GM18508 (cell line): Measurements from ENCODE around the gene CEP68.
"Not testable (repeated sequence)": the region's sequence is repeated elsewhere in the genome, so short reads cannot be mapped to it uniquely, and the experiment has no call there.

ENCODE experiments used
- ATAC-seq: cut with Tn5 transposase; IDR thresholded peaks from one replicate; pipeline ENCODE4 v1.9.1; 2021; ENCODE audit warnings: moderate number of reproducible peaks; ENCODE audit not compliant: insufficient read depth, unreplicated experiment

The CEP68 gene, protein sequence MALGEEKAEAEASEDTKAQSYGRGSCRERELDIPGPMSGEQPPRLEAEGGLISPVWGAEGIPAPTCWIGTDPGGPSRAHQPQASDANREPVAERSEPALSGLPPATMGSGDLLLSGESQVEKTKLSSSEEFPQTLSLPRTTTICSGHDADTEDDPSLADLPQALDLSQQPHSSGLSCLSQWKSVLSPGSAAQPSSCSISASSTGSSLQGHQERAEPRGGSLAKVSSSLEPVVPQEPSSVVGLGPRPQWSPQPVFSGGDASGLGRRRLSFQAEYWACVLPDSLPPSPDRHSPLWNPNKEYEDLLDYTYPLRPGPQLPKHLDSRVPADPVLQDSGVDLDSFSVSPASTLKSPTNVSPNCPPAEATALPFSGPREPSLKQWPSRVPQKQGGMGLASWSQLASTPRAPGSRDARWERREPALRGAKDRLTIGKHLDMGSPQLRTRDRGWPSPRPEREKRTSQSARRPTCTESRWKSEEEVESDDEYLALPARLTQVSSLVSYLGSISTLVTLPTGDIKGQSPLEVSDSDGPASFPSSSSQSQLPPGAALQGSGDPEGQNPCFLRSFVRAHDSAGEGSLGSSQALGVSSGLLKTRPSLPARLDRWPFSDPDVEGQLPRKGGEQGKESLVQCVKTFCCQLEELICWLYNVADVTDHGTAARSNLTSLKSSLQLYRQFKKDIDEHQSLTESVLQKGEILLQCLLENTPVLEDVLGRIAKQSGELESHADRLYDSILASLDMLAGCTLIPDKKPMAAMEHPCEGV

DNA sequence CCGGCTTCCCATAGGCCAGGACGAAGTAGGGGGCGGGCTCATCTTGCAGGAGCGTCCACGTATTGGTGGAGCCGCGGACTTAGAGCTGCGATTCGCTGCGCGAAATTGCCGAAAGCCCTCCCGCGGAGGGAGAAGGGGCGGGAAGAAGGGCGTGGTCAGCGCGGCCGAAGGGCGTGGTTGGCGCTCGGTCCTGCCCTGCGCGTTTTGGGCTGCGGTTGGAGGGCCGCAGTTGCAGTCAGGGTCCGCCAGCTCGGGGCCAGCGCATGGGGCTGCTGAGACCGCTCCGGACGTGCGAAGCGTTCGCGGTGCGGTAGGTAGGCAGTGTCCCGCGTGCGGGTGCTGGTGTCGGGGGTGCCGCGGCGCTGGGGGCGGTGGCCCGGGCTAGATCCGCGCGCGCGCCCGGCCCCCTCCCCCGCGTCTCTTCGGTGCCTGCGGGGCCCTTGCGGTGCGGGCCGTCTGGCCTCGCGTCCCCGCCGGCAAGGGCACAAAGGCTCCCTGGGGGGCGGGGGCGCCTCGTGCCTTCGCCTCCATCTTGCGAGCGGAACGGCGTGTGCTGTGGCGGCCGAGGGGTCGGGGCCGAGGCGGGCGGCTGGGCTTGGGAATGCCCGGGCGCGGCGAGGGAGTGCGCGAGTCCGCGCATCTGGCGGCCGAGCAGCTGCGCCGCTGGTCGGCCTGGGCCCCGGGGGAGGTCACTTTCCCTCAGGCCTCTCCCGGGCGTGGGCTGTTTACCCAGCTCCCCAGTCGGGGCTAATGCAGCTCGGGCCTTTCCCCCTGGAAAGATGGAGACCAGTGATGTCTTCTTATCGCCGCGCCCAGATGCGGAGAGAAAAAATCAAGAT is at the start of gene CEP68:
CEP68 (plus strand) TSS at position 202 of the 839 bp plus-strand sequence. CDS start 13,029 bp downstream, outside the sequence.
- peak; percentile 57 for ATAC-seq

DNA sequence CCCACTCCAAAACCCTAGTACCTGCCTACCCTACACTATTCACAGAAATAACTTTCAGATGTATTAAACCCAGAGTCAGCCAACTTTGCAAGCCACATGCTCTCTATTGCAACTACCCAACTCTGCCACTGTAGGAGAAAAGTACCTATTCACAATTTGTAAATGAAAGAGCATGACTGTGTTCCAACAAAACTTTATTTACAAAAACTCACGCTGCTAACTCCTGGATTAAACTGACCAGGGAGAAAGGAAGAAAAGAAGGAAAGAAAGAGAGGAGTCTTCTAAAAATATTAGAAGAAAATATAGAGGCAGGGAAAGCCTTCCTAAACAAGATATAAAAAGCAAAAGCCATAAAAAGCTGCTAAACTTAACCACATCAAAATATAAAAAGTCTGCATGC is 42.4 kb upstream of the CEP68 start:
- ATAC-seq = no peak

DNA sequence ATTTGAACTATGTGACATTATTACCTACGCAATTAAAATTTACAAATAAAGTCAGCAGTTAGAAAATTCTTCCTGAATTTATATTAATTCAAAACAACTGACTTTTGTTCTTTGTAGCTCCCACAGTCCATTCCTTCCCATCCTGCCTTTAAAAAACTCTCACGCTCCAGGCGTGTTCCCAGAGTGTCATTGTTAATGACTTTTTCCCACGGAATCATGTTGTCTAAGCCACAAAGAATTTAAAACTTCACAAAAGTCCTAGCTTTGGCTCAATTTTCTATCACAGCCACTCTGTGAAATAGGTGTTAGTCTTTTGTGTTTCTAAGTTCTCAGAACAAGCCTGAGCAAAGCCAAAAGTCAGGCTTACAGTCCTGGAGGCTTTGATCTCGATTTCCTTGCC is 40.5 kb upstream of the CEP68 start:
- no peak for ATAC-seq

DNA sequence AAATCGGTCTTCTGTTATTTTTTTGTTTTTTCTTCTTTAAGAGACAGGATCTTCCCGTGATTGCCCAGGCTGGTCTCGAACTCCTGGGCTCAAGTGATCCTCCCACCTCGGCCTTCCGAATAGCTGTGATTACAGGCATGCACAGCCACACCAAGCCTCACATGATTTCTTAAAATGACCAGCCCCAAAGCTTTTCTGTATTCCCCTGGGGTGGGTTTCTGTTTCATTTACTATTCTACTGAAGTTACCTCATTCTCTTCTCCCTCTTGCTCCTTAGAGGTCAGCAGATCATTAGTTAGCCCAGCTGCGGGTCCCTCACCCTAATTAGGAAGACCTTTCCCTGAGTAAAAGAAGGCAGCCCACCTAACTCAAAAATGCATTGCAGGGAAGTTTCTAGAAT is 39.4 kb upstream of the CEP68 start:
- no peak for ATAC-seq

DNA sequence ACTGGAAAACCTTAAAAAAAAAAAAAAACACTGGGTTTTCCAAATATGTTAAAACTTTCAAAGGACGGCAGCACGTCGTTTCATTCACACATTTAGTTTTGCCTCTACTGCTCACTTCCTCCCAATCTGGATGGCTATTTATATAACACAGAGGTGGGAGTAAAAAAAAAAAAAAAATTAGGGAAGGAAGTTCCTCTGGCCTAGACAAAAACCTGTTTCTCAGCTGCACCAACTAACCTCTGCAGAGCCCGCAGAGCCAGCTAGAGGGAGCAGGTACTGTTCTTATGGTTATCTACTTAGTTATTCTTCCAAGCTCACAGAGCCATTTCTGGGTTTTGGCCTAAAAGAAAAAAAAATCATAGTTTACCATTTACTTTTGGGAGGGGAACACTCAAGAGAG is 38.9 kb upstream of the CEP68 start:
- ATAC-seq = no peak

DNA sequence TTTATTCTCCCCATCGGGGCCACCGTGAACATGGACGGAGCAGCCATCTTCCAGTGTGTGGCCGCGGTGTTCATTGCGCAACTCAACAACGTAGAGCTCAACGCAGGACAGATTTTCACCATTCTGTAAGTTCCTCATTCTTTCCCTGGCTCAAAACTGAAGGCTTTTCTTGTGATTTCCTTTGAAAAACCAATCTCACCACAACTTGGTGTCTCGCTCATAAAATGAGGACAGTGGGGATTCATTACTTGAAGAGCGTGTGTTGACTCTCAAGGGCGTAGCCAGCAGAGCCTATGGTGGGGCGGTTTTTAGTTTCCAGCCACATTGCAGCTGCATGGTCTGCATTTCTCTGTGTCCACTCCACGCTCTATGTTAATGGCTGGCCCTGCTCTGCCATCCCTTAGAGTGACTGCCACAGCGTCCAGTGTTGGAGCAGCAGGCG is 38.1 kb upstream of the CEP68 start:
- ATAC-seq = no peak

DNA sequence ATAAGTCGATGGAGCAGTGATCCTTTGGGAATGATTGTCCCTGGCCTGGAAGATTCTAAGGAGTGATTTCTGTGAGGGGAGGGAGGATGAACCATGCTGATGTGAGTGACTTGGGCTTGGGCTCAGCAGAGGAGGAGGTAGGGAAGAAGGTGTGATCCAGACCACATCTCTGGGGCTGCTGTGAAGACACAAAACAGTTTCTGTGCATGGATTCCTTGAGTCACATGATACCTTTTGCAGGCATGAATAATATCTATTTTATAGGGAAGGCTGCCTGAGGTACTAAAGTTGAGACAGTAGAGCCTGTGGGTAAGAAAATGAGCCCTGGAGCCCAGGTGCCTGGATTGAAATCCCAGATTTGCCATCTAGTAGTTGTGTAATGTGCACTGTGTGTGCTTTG is 37.2 kb upstream of the CEP68 start:
- no peak for ATAC-seq

DNA sequence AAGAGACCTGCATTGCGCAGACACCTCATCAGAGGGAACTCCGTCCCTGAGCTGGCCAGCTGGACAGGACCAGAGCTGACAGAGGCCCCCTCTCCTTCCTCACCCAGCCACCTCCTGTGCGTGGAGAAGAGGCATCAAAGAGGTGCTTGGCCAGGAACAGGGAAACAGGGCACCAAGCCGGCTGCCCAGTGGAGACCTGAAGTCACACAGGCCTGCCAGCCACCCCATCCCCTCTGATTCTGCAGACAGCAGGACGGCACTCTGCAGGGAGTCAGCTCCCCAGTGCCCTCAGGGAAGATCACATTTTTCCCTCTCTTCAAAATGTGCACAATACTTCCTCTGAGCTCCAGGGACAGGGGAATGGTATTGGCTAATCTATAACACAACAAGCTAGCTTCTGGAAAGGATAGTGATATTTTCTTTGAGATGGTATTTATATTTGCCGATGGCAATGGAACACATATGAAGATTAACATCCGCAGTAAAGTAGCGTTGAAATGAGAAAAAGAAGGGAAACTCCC is 36.5 kb upstream of the CEP68 start:
- no peak for ATAC-seq

DNA sequence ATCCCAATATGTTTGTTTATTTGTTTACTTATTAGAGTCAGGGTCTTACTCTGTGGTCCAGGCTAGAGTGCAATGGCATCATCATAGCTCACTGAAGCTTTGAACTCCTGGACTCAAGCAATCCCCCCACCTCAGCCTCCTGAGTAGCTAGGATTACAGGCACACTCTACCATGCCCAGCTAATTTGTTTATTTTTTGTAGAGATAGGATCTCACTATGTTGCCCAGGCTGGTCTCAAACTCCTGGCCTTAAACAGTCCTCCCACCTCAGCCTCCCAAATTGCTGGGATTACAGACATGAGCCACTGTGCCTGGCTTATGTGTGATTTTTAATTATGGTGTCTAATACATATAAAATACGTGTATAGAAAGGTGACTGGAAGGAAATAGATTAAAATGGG is 36.0 kb upstream of the CEP68 start:
- ATAC-seq = not testable (repeated sequence)

DNA sequence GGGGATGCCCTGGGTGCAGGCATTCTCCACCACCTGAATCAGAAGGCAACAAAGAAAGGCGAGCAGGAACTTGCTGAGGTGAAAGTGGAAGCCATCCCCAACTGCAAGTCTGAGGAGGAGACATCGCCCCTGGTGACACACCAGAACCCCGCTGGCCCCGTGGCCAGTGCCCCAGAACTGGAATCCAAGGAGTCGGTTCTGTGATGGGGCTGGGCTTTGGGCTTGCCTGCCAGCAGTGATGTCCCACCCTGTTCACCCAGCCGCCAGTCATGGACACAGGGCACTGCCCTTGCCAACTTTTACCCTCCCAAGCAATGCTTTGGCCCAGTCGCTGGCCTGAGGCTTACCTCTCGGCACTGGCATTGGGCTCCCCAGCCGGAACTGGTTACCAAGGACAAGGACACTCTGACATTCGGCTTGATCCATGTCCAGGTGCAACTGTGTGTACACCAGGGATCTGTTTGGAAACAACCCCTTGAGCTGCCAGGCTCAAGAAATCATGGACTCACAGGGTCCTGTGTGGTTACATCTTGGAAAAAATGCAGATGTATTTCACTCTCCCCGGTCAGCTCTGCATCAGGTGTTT is 35.2 kb upstream of the CEP68 start:
- no peak for ATAC-seq

DNA sequence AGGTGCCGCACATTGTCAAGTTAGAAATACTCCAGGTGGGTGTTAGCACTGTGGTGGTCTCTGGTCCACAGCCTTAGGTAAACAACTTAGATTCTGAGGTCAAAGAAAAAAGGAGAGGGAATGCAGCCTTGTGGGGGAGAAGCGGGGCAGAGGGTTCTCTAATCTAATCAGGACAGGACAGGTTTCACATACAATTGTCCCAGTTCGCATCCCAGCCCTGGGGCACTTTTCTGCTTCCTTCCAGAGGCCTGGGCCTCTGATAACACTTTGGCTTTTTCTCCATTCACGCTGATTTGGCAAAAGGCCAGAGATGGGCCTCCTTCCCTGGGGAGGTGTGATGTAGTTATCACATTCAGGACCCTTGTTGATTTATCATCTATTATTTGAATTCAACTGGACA is 34.5 kb upstream of the CEP68 start:
- no peak for ATAC-seq

DNA sequence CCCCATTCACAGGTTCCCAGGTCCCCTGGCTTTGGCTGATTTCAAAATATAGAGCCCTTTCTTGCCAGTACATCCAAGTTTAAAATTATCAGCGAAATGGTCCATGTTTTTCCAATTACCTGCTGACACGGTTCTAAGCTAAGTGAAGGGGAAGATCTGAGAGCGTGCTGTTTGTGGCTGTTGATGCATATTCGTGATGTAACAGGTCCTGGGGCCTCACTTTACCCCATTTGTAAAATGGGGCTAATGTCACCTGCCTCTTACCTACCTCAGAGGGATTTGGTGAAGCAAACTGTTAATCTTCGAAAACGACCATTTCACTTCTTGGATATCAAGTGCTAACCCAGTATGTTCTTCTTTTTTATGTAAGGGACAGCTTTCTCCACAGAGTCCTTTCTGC is 34.0 kb upstream of the CEP68 start:
- ATAC-seq = no peak

DNA sequence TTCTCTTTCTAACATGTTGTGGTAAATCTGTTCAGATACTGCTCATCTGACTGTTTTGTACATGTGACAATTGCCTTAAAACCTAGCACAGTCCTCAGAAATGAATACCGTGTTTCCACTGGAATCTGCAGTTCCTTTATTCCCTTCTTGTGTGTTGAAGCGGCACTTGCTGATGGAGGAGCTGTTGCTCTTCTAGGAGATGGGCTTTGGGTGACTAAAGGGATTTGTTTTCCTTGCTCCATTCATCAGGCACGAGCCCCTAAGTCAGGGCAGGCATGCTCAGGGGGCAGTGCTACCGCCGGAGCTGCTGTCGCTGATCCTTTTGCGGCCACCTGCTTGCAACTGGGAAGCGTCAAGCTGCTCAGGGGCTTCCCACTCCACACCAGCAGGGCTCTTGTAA is 32.5 kb upstream of the CEP68 start:
- ATAC-seq = no peak

DNA sequence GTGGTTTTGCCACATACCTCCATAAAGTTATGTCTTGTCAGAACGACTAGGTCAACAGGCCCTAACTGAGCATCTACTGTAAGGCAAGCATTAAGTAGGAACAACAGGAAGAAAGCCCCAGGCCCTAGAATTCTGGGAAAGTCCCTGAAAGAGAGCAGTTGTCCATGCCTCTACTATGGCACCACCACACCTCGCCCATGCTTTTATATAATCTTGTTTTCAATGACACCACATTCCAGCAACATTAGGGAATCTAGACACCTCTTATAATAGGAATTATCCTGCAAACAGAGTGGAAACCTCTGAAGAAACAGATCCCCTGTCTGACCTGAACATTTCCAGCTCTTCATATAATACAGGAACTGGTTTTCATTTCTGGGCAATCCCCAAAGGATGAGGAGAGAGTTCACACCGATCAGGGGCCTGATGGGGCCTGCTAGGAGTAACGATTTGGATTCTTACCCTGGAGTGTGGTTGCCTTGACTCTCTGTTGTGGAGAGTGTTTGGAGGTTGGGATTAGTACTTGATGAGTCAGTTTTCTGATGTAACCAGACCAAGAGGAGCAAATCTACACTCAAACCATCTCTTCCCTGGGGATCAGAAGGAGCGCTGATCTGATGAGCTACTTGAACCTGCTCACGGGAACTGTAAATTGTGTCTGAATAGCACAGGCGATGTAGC is 31.9 kb upstream of the CEP68 start:
- no peak for ATAC-seq

DNA sequence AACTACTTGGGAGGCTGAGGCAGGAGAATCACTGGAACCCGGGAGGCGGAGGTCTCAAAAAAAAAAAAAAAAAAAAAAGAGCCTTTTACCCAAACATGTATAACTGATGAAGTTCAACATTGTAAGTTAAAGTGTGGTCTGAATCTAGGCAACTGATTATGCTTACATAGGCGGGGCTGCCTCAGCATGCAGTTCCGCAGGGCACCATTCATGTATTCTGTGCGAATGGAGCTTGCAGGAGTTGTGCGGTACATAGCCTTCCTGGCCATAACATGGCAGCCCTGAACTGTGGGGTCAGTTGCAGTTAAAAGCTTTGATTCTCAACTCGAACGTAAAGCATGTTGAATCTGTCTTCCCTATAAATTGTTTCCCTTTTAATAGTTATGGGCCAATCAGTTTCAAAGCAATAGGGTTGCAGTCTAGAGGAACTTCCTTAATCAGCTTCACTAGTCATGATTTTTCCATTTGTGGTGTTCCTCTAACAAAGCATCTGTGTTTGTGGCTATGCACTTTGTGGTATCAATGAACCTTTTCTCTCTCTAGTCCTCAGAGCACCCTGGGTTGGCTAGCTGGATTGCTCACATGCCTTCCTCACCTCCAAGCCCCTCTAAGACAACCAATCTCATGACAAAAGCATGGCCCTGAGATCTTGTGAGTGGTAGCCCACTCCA is 30.6 kb upstream of the CEP68 start:
- no peak for ATAC-seq

DNA sequence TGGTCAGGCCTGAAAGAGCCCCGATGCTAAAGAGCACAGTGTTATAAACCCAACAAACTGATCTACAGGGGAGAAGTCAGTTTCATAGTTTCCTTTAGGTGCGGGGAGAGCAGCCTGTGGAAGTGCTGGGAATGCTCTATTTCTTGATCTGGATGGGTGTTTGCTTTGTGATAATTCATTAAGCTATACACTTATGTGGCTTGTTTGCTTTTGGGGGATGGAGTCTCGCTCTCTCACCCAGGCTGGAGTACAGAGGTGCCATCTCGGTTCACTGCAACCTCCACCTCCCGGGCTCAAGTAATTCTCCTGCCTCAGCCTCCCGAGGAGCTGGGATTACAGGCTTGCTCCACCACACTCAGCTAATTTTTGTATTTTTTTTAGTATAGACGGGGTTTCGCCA is 30.1 kb upstream of the CEP68 start:
- ATAC-seq = no peak

DNA sequence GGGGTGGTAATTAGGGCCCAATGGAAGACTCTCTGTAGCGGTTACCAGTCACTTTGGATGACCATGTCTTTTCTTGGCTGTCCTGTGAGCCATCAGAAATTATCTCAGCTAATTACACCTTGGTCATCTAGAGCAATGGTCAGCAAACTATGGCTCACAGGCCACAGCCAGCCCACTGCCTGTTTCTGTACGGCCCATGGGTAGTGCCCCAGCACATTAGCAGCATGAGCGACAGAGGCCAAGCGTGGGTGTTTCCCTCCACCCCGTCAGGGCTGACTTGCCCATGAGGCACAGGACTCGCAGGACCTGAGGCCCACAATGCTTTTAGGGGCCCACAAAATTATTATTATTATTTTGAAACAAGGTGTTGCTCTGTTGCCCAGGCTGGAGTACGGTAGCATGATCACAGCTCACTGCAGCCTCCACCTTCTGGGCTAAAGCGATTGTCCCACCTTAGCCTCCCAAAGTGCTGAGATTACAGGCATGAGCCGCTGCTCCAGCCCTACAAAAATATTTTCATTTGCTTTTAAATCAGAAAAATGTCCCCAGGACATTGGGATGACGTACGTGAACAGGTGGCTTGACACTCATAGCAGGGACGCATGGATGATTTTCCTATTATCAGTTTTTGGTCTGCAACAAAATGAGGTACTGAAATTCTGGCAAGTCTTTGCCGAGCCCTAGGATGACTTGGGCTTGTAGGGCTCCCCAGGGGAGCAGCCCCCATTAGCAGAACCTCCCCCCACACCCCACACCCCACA is 29.3 kb upstream of the CEP68 start:
- no peak for ATAC-seq

DNA sequence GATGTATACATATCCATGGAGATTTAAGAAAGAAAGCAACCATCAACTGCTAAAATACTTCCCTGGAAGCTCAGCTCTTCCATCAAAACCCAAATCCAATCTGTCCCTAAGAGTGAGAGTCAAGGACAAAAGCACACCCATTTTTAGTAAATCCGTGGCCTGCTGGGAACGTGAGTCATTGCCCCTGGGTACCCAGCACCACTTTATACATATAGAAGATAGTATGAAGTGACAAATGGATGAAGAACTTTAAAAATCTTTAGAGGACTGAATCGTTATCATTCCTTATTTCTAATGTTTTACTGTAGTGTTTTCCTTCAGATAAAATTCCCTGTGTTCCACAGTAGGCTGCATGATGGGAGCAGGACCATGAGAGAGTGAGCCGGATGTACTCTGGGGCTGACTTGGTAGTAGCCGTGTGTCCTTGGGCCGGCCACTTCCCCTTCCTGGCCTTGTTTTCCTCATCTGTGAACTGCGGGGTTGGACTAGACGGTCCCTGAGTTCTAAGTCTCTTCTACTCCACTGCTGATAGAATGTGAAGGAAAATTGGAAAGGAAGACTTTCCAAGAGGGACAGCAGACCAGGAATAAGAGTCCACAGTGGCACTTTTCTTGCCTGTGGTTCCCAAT is 28.5 kb upstream of the CEP68 start:
- no peak for ATAC-seq
